ENCODE data around the gene AMDHD2. TPM values are rescaled to one million over a fixed set of nuclear protein-coding genes. Genes with fewer than 3 reads are reported as not detected.
A peak's percentile ranks its signal among the peaks of the same experiment; 100 is the strongest.

AMDHD2 gene
- total RNA-seq, result 239 TPM
- polyA plus RNA-seq, result 10 to 100 TPM; 18.3 to 19.5 (median 18.7) TPM

GRCh38 chr16:2520097-2520783 lies at the start of gene AMDHD2:
Gene AMDHD2, plus strand, starts transcription at chr16:2520371. Its CDS starts 88 bp downstream, at chr16:2520459.
- Histone ChIP-seq H3K27ac (ENCODE audit: insufficient read depth, low read length, poor library complexity, severe bottlenecking) (peak within 1 kb of the TSS; percentile 85), H3K27me3 (ENCODE audit: control insufficient read depth, insufficient read depth, low read length) (no peaks in the 10 kb centered on the region), H3K4me3 (ENCODE audit: low read depth, low read length) (peak within 1 kb of the TSS; percentile 52), H3K36me3 (ENCODE audit: control insufficient read depth, insufficient read depth, low read length) (peaks cover 29% of the 10 kb centered on the region), H3K9me3 (ENCODE audit: control insufficient read depth in 2 of 2, low read length in 2 of 2) (no peaks in the 10 kb centered on the region), H3K4me1 (ENCODE audit: control insufficient read depth, insufficient read depth, low read length, poor library complexity, severe bottlenecking) (peaks cover 53% of the 10 kb centered on the region)
- peaks cover 10% of the 10 kb centered on the region for H3K27me3 Mint-ChIP-seq
- peak within 1 kb of the TSS; percentile 97 to 98 (median 98) for H3K27ac Mint-ChIP-seq
- H3K4me1 Mint-ChIP-seq, result peaks cover 24 to 72% (median 40%) of the 10 kb centered on the region in 4 donors
- peak within 1 kb of the TSS; percentile 91 to 96 (median 94) for H3K4me3 Mint-ChIP-seq
- peaks cover 0 to 7% (median 0%) of the 10 kb centered on the region in 7 donors for H3K9me3 Mint-ChIP-seq
- ATAC-seq (ENCODE audit: low read depth in 2 of 2) (peak; percentile 65 to 71), DNase-seq (peak; percentile 87 to 92 (median 89))
- peaks cover 20% of the 10 kb centered on the region for H3K36me3 Mint-ChIP-seq

GRCh38 chr16:2470603-2471015 lies 49.6 kb upstream of the AMDHD2 start:
- peaks cover 48% of the 10 kb centered on the region for H3K4me1 ChIP-seq (ENCODE audit: control insufficient read depth, insufficient read depth, low read length, poor library complexity, severe bottlenecking)
- no peak overlapping the region for H3K27ac ChIP-seq (ENCODE audit: insufficient read depth, low read length, poor library complexity, severe bottlenecking)
- H3K4me3 ChIP-seq (ENCODE audit: low read depth, low read length), result no peak overlapping the region
- H3K27me3 Mint-ChIP-seq, result peaks cover 38% of the 10 kb centered on the region
- ATAC-seq (ENCODE audit: low read depth in 2 of 2) (no peak), DNase-seq (no peak)
- H3K36me3 Mint-ChIP-seq, result no peaks in the 10 kb centered on the region
- peak overlapping the region in 1 of 4 donors; percentile 54 for H3K4me3 Mint-ChIP-seq
- H3K27me3 ChIP-seq (ENCODE audit: control insufficient read depth, insufficient read depth, low read length), result peaks cover 12% of the 10 kb centered on the region
- no peak overlapping the region for H3K27ac Mint-ChIP-seq
- H3K4me1 Mint-ChIP-seq, result peaks cover 0 to 18% (median 2%) of the 10 kb centered on the region in 4 donors
- no peaks in the 10 kb centered on the region for H3K9me3 Mint-ChIP-seq
- no peaks in the 10 kb centered on the region for H3K9me3 ChIP-seq (ENCODE audit: control insufficient read depth in 2 of 2, low read length in 2 of 2)
- no peaks in the 10 kb centered on the region for H3K36me3 ChIP-seq (ENCODE audit: control insufficient read depth, insufficient read depth, low read length)

GRCh38 chr16:2471016-2471652 lies 49.0 kb upstream of the AMDHD2 start, which contains the start of gene NTN3:
Gene NTN3, plus strand, starts transcription at chr16:2471297. Its CDS starts 405 bp downstream, at chr16:2471702.
- H3K27ac Mint-ChIP-seq, result no peak within 1 kb of the TSS
- H3K4me1 ChIP-seq (ENCODE audit: control insufficient read depth, insufficient read depth, low read length, poor library complexity, severe bottlenecking), result peaks cover 54% of the 10 kb centered on the region
- H3K9me3 ChIP-seq (ENCODE audit: control insufficient read depth in 2 of 2, low read length in 2 of 2), result no peaks in the 10 kb centered on the region
- ATAC-seq (ENCODE audit: low read depth in 2 of 2), result no peak
- no peak within 1 kb of the TSS for H3K4me3 ChIP-seq (ENCODE audit: low read depth, low read length)
- H3K36me3 Mint-ChIP-seq, result no peaks in the 10 kb centered on the region
- no peak within 1 kb of the TSS for H3K27ac ChIP-seq (ENCODE audit: insufficient read depth, low read length, poor library complexity, severe bottlenecking)
- peaks cover 0 to 22% (median 3%) of the 10 kb centered on the region in 4 donors for H3K4me1 Mint-ChIP-seq
- no peak for DNase-seq
- H3K27me3 Mint-ChIP-seq, result peaks cover 38% of the 10 kb centered on the region
- H3K27me3 ChIP-seq (ENCODE audit: control insufficient read depth, insufficient read depth, low read length), result peaks cover 12% of the 10 kb centered on the region
- no peaks in the 10 kb centered on the region for H3K36me3 ChIP-seq (ENCODE audit: control insufficient read depth, insufficient read depth, low read length)
- H3K4me3 Mint-ChIP-seq, result peak within 1 kb of the TSS in 2 of 4 donors; percentile 54 to 66
- H3K9me3 Mint-ChIP-seq, result no peaks in the 10 kb centered on the region

GRCh38 chr16:2471653-2472487 lies 48.3 kb upstream of the AMDHD2 start:
- Histone ChIP-seq H3K27me3 (ENCODE audit: control insufficient read depth, insufficient read depth, low read length) (peaks cover 12% of the 10 kb centered on the region), H3K36me3 (ENCODE audit: control insufficient read depth, insufficient read depth, low read length) (no peaks in the 10 kb centered on the region), H3K4me3 (ENCODE audit: low read depth, low read length) (no peak overlapping the region), H3K4me1 (ENCODE audit: control insufficient read depth, insufficient read depth, low read length, poor library complexity, severe bottlenecking) (peaks cover 60% of the 10 kb centered on the region), H3K27ac (ENCODE audit: insufficient read depth, low read length, poor library complexity, severe bottlenecking) (no peak overlapping the region), H3K9me3 (ENCODE audit: control insufficient read depth in 2 of 2, low read length in 2 of 2) (no peaks in the 10 kb centered on the region)
- DNase-seq, result no peak
- Mint-ChIP-seq H3K9me3 (no peaks in the 10 kb centered on the region), H3K27me3 (peaks cover 38% of the 10 kb centered on the region), H3K4me3 (no peak overlapping the region), H3K4me1 (peaks cover 0 to 28% (median 7%) of the 10 kb centered on the region in 4 donors), H3K36me3 (no peaks in the 10 kb centered on the region), H3K27ac (no peak overlapping the region)
- no peak for ATAC-seq (ENCODE audit: low read depth in 2 of 2)

- Histone ChIP-seq H3K9me3 (ENCODE audit: control insufficient read depth in 2 of 2, low read length in 2 of 2) (no peaks in the 10 kb centered on the region), H3K4me3 (ENCODE audit: low read depth, low read length) (no peak overlapping the region), H3K4me1 (ENCODE audit: control insufficient read depth, insufficient read depth, low read length, poor library complexity, severe bottlenecking) (peaks cover 60% of the 10 kb centered on the region), H3K36me3 (ENCODE audit: control insufficient read depth, insufficient read depth, low read length) (no peaks in the 10 kb centered on the region), H3K27ac (ENCODE audit: insufficient read depth, low read length, poor library complexity, severe bottlenecking) (no peak overlapping the region), H3K27me3 (ENCODE audit: control insufficient read depth, insufficient read depth, low read length) (peaks cover 12% of the 10 kb centered on the region)
- H3K9me3 Mint-ChIP-seq, result no peaks in the 10 kb centered on the region
- peaks cover 34% of the 10 kb centered on the region for H3K27me3 Mint-ChIP-seq
- peaks cover 0 to 27% (median 8%) of the 10 kb centered on the region in 4 donors for H3K4me1 Mint-ChIP-seq
- H3K27ac Mint-ChIP-seq, result no peak overlapping the region
- DNase-seq, result no peak
- no peak for ATAC-seq (ENCODE audit: low read depth in 2 of 2)
- H3K36me3 Mint-ChIP-seq, result no peaks in the 10 kb centered on the region
- peak overlapping the region in 3 of 4 donors; percentile 39 to 88 (median 82) for H3K4me3 Mint-ChIP-seq
Observed at GRCh38 chr16:2472488-2472864, 47.7 kb upstream of the AMDHD2 start.

GRCh38 chr16:2472885-2473445 lies 47.2 kb upstream of the AMDHD2 start:
- Histone ChIP-seq H3K36me3 (ENCODE audit: control insufficient read depth, insufficient read depth, low read length) (no peaks in the 10 kb centered on the region), H3K4me3 (ENCODE audit: low read depth, low read length) (no peak overlapping the region), H3K4me1 (ENCODE audit: control insufficient read depth, insufficient read depth, low read length, poor library complexity, severe bottlenecking) (peaks cover 55% of the 10 kb centered on the region), H3K27me3 (ENCODE audit: control insufficient read depth, insufficient read depth, low read length) (peaks cover 12% of the 10 kb centered on the region), H3K9me3 (ENCODE audit: control insufficient read depth in 2 of 2, low read length in 2 of 2) (no peaks in the 10 kb centered on the region), H3K27ac (ENCODE audit: insufficient read depth, low read length, poor library complexity, severe bottlenecking) (no peak overlapping the region)
- ATAC-seq (ENCODE audit: low read depth in 2 of 2) (no peak), DNase-seq (no peak)
- Mint-ChIP-seq H3K4me3 (peak overlapping the region; percentile 38 to 88 (median 81)), H3K27ac (no peak overlapping the region), H3K9me3 (no peaks in the 10 kb centered on the region), H3K4me1 (peaks cover 0 to 30% (median 8%) of the 10 kb centered on the region in 4 donors), H3K36me3 (peaks cover 3% of the 10 kb centered on the region), H3K27me3 (peaks cover 34% of the 10 kb centered on the region)

- Histone ChIP-seq H3K36me3 (ENCODE audit: control insufficient read depth, insufficient read depth, low read length) (no peaks in the 10 kb centered on the region), H3K9me3 (ENCODE audit: control insufficient read depth in 2 of 2, low read length in 2 of 2) (no peaks in the 10 kb centered on the region), H3K4me3 (ENCODE audit: low read depth, low read length) (no peak overlapping the region), H3K27me3 (ENCODE audit: control insufficient read depth, insufficient read depth, low read length) (peaks cover 12% of the 10 kb centered on the region), H3K4me1 (ENCODE audit: control insufficient read depth, insufficient read depth, low read length, poor library complexity, severe bottlenecking) (peaks cover 50% of the 10 kb centered on the region), H3K27ac (ENCODE audit: insufficient read depth, low read length, poor library complexity, severe bottlenecking) (no peak overlapping the region)
- ATAC-seq (ENCODE audit: low read depth in 2 of 2), result peak in 1 of 2 donors; percentile 4
- H3K27me3 Mint-ChIP-seq, result peaks cover 30% of the 10 kb centered on the region
- H3K36me3 Mint-ChIP-seq, result peaks cover 3% of the 10 kb centered on the region
- H3K4me3 Mint-ChIP-seq, result peak overlapping the region; percentile 38 to 88 (median 81)
- peak in 1 of 3 donors; percentile 32 for DNase-seq
- no peak overlapping the region for H3K27ac Mint-ChIP-seq
- H3K4me1 Mint-ChIP-seq, result peaks cover 0 to 30% (median 8%) of the 10 kb centered on the region in 4 donors
- no peaks in the 10 kb centered on the region for H3K9me3 Mint-ChIP-seq
Observed at GRCh38 chr16:2473446-2473926, 46.7 kb upstream of the AMDHD2 start.
